Measurements from ENCODE around the gene COL2A1. TPM values are rescaled to one million over a fixed set of nuclear protein-coding genes. Genes with fewer than 3 reads are reported as not detected.
A peak's percentile ranks its signal among the peaks of the same experiment; 100 is the strongest.

The COL2A1 gene
- total RNA-seq, 1 experiment from 2014 or later: not detected

- TSS peak; percentile 22 for BruUV-seq (replicated peaks)
- peaks cover 43% of the 10 kb centered on the region for H3K4me1 ChIP-seq (replicated peaks; ENCODE audit: insufficient read depth)
- CTCF ChIA-PET: interaction anchor here (0.7 to 1.8 kb wide), 6 partner anchors 9 to 174 kb away, joined by 3 to 12 read pairs (median 4); partner anchors contain the start of gene VDR
- H2AFZ ChIP-seq: peak overlapping the region; percentile 89
- TF ChIP-seq CTCF (conservative IDR thresholded peaks at IDR 0.05): no peak
- no peak for TF ChIP-seq EZH2 (IDR thresholded peaks at IDR 0.05; ENCODE audit: low read depth)
- H3K9me2 ChIP-seq (ENCODE audit: insufficient read depth): no peaks in the 10 kb centered on the region
- H3K4me2 ChIP-seq: peak overlapping the region; percentile 74
- H3F3A ChIP-seq (ENCODE audit: insufficient read depth, low read depth): peaks cover 20% of the 10 kb centered on the region; the same call in 1 of the 2 replicates
- peak overlapping the region; percentile 87 for H3K27ac ChIP-seq
- H3K79me2 ChIP-seq (ENCODE audit: low read depth): no peaks in the 10 kb centered on the region
- H3K36me3 ChIP-seq (ENCODE audit: low read depth): no peaks in the 10 kb centered on the region
- POLR2A ChIA-PET (ENCODE audit: unreplicated experiment): interaction anchor here (0.5 to 0.8 kb wide), 4 partner anchors 36 to 75 kb away, joined by 3 to 6 read pairs (median 3); partner anchors contain the start of gene VDR
- H3K9me3 ChIP-seq (ENCODE audit: insufficient read depth, low read depth): no peaks in the 10 kb centered on the region
- peak; percentile 47 to 48 for DNase-seq
- peak overlapping the region; percentile 47 for H3K4me3 ChIP-seq
- intact Hi-C loops (cut with micrococcal nuclease; ENCODE audit: unreplicated experiment): loop anchor here (5.0 kb wide), 2 partner anchors 89 to 229 kb away; no protein-coding TSS in a partner anchor
- no peaks in the 10 kb centered on the region for H3K27me3 ChIP-seq (ENCODE audit: insufficient read depth, low read depth)
- H4K20me1 ChIP-seq (ENCODE audit: insufficient read depth): no peaks in the 10 kb centered on the region
These were observed 57.6 kb downstream of the COL2A1 start for GRCh38 chr12:47946413-47947323.

- intact Hi-C loops (cut with micrococcal nuclease; ENCODE audit: unreplicated experiment): loop anchor here (5.0 kb wide), 2 partner anchors 88 to 228 kb away; no protein-coding TSS in a partner anchor
- no peaks in the 10 kb centered on the region for H3K27me3 ChIP-seq (ENCODE audit: insufficient read depth, low read depth)
- no peak overlapping the region for H2AFZ ChIP-seq
- no peaks in the 10 kb centered on the region for H4K20me1 ChIP-seq (ENCODE audit: insufficient read depth)
- TF ChIP-seq CTCF (conservative IDR thresholded peaks at IDR 0.05) (no peak), EZH2 (IDR thresholded peaks at IDR 0.05; ENCODE audit: low read depth) (no peak)
- no peaks in the 10 kb centered on the region for H3K36me3 ChIP-seq (ENCODE audit: low read depth)
- peaks cover 43% of the 10 kb centered on the region for H3K4me1 ChIP-seq (replicated peaks; ENCODE audit: insufficient read depth)
- peaks cover 15% of the 10 kb centered on the region; the same call in 1 of the 2 replicates for H3F3A ChIP-seq (ENCODE audit: insufficient read depth, low read depth)
- H3K9me2 ChIP-seq (ENCODE audit: insufficient read depth): no peaks in the 10 kb centered on the region
- no peaks in the 10 kb centered on the region for H3K79me2 ChIP-seq (ENCODE audit: low read depth)
- no peak overlapping the region for H3K27ac ChIP-seq
- no peak for DNase-seq
- BruUV-seq (replicated peaks): no TSS peak
- H3K4me2 ChIP-seq: no peak overlapping the region
- no peaks in the 10 kb centered on the region for H3K9me3 ChIP-seq (ENCODE audit: insufficient read depth, low read depth)
- ChIA-PET POLR2A (ENCODE audit: unreplicated experiment) (no interaction called here), CTCF (no interaction called here)
- H3K4me3 ChIP-seq: no peak overlapping the region
These were observed 58.9 kb downstream of the COL2A1 start for GRCh38 chr12:47945341-47945728.

- H2AFZ ChIP-seq: no peak overlapping the region
- H3K36me3 ChIP-seq (ENCODE audit: low read depth): no peaks in the 10 kb centered on the region
- CTCF ChIA-PET: no interaction called here
- DNase-seq: peak in 1 of 2 experiments; percentile 43
- H3K27ac ChIP-seq: no peak overlapping the region
- no TSS peak for BruUV-seq (replicated peaks)
- H3K79me2 ChIP-seq (ENCODE audit: low read depth): no peaks in the 10 kb centered on the region
- no peak overlapping the region for H3K4me2 ChIP-seq
- no peaks in the 10 kb centered on the region for H3K27me3 ChIP-seq (ENCODE audit: insufficient read depth, low read depth)
- POLR2A ChIA-PET (ENCODE audit: unreplicated experiment): no interaction called here
- no peaks in the 10 kb centered on the region for H4K20me1 ChIP-seq (ENCODE audit: insufficient read depth)
- H3K9me2 ChIP-seq (ENCODE audit: insufficient read depth): no peaks in the 10 kb centered on the region
- peaks cover 43% of the 10 kb centered on the region for H3K4me1 ChIP-seq (replicated peaks; ENCODE audit: insufficient read depth)
- TF ChIP-seq CTCF (conservative IDR thresholded peaks at IDR 0.05): no peak
- TF ChIP-seq EZH2 (IDR thresholded peaks at IDR 0.05; ENCODE audit: low read depth): no peak
- H3K9me3 ChIP-seq (ENCODE audit: insufficient read depth, low read depth): no peaks in the 10 kb centered on the region
- intact Hi-C loops (cut with micrococcal nuclease; ENCODE audit: unreplicated experiment): loop anchor here (5.0 kb wide), 2 partner anchors 88 to 228 kb away; no protein-coding TSS in a partner anchor
- H3K4me3 ChIP-seq: no peak overlapping the region
- H3F3A ChIP-seq (ENCODE audit: insufficient read depth, low read depth): peaks cover 15% of the 10 kb centered on the region; the same call in 1 of the 2 replicates
These were observed 59.5 kb downstream of the COL2A1 start for GRCh38 chr12:47944685-47945340.

All from PC-9 (cell line).